GM21717 (cell line): ENCODE measurements around the gene PLEKHM2.

ENCODE experiments used
- ATAC-seq: cut with Tn5 transposase; IDR thresholded peaks from one replicate; pipeline ENCODE4 v1.9.1; 2021; ENCODE audit warnings: mild to moderate bottlenecking, moderate library complexity; ENCODE audit not compliant: unreplicated experiment

The PLEKHM2 gene

GRCh38 chr1:15757016-15757543 lies 73.0 kb downstream of the PLEKHM2 start:
- no peak for ATAC-seq

- no peak for ATAC-seq
These were observed 73.6 kb downstream of the PLEKHM2 start for GRCh38 chr1:15757575-15758342.

- ATAC-seq: no peak
These were observed 74.3 kb downstream of the PLEKHM2 start, which contains the start of gene FBLIM1 for GRCh38 chr1:15758343-15758931. Gene FBLIM1, plus strand, starts transcription at chr1:15758795. Its CDS starts 6,189 bp downstream, at chr1:15764984.

GRCh38 chr1:15758953-15759661 lies 75.0 kb downstream of the PLEKHM2 start:
- ATAC-seq: no peak

- ATAC-seq: no peak
These were observed 76.5 kb downstream of the PLEKHM2 start for GRCh38 chr1:15760520-15761211.

- ATAC-seq: no peak
These were observed 77.4 kb downstream of the PLEKHM2 start for GRCh38 chr1:15761366-15762128.

- no peak for ATAC-seq
These were observed 78.4 kb downstream of the PLEKHM2 start for GRCh38 chr1:15762546-15762945.

- ATAC-seq: no peak
These were observed 80.2 kb downstream of the PLEKHM2 start for GRCh38 chr1:15764269-15764764.

- no peak for ATAC-seq
These were observed 80.8 kb downstream of the PLEKHM2 start for GRCh38 chr1:15764890-15765289.

- no peak for ATAC-seq
These were observed 81.5 kb downstream of the PLEKHM2 start for GRCh38 chr1:15765495-15766194.

- ATAC-seq: no peak
These were observed 83.8 kb downstream of the PLEKHM2 start for GRCh38 chr1:15767941-15768340.

GRCh38 chr1:15768388-15768787 lies 84.3 kb downstream of the PLEKHM2 start:
- ATAC-seq: no peak

- ATAC-seq: no peak
These were observed 86.3 kb downstream of the PLEKHM2 start for GRCh38 chr1:15770313-15770962.

GRCh38 chr1:15771836-15772515 lies 87.9 kb downstream of the PLEKHM2 start:
- no peak for ATAC-seq

GRCh38 chr1:15775706-15776105 lies 91.6 kb downstream of the PLEKHM2 start:
- ATAC-seq: no peak

GRCh38 chr1:15777909-15778707 lies 94.0 kb downstream of the PLEKHM2 start:
- no peak for ATAC-seq
